Astrocyte of the hippocampus (primary cell): ENCODE data around the gene IER3.

Experiments used
- DNase-seq: peaks from one replicate; pipeline ENCODE4 v3.0.0; 2011; ENCODE audit warnings: low read depth, low spot score

The IER3 gene

GRCh38 chr6:30703821-30704220 lies 40.5 kb downstream of the IER3 start:
- no peak for DNase-seq

- no peak for DNase-seq
These were observed 41.3 kb downstream of the IER3 start for GRCh38 chr6:30703011-30703410.

- no peak for DNase-seq
These were observed 44.0 kb downstream of the IER3 start for GRCh38 chr6:30700340-30700739.

- no peak for DNase-seq
These were observed 47.9 kb downstream of the IER3 start for GRCh38 chr6:30696432-30696831.
